ENCODE data around the gene ATP2A2. TPM values are rescaled to one million over a fixed set of nuclear protein-coding genes. Genes with fewer than 3 reads are reported as not detected.
"Not testable (repeated sequence)": the region's sequence is repeated elsewhere in the genome, so short reads cannot be mapped to it uniquely, and the experiment has no call there.

Gene ATP2A2
- total RNA-seq, 1 donor from 2014 or later = 194 TPM

DNA sequence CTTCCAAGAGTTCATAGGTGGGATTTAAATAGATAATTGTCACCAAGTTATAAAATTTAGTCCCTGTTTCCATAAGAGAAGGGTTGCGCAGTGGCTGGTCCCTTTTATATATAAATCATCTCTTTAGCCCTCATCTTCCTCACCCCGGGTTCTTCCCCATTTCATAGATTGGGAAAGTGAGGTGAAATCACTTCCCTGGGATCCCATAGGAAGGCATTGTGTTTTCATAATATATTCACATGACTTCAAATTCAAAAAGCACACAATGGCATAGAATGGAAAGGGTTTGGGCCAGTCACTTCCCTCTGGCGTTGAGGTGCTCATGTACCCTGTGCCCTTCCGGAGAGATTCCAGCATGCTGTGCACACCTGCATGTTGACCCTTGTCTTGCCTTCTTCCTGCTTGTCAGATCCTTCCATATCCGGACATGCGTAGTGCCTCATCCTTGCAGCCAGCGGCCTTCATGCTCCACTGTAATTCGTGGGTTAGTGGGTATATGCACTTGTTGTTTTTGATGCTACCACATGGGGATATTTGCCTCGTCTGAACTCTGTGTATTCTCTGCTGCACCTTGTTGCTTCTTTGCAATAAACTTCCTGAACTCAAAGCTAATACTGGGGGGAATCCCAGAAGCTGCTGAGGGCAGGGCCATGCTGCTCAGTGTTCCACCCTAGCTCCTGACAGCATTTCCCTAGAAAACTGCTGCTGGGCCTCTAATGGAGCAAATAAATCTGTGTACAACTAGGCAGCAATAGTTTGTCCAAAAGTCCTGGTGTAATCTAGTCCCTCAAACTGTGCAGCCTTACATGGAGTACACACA lies 62.9 kb downstream of the ATP2A2 start:
- no peak for ATAC-seq

DNA sequence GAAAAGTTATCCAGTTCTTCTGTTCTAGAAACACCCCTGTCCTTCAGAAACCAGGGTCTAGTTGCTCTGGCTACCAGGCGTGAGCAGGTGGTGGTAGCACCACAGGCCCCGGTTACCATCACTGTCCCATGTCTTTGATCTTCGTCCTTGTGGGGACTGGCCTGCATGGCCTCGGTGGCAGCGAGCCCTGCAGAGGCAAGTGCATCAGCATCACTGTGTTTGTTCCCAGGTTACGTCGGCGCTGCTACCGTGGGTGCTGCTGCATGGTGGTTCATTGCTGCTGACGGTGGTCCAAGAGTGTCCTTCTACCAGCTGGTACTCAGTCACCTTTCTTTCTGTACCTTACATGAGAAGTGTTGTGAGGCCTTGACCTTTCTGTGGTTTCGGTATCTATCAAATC lies 63.6 kb downstream of the ATP2A2 start:
- ATAC-seq = no peak

- ATAC-seq = peak; percentile 93
These were observed 64.2 kb downstream of the ATP2A2 start for GRCh38 chr12:110345176-110345661.

DNA sequence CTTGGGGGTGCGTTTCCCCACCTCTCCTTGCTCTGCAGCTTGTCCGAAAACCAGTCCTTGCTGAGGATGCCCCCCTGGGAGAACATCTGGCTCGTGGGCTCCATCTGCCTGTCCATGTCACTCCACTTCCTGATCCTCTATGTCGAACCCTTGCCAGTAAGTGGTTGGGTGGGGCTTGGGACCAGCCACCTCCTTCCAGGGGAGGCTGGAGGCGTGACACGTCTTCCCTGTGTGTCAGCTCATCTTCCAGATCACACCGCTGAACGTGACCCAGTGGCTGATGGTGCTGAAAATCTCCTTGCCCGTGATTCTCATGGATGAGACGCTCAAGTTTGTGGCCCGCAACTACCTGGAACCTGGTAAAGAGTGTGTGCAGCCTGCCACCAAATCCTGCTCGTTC lies 64.9 kb downstream of the ATP2A2 start:
- peak; percentile 60 for ATAC-seq

- no peak for ATAC-seq
These were observed 66.7 kb downstream of the ATP2A2 start for GRCh38 chr12:110347767-110348166.

DNA sequence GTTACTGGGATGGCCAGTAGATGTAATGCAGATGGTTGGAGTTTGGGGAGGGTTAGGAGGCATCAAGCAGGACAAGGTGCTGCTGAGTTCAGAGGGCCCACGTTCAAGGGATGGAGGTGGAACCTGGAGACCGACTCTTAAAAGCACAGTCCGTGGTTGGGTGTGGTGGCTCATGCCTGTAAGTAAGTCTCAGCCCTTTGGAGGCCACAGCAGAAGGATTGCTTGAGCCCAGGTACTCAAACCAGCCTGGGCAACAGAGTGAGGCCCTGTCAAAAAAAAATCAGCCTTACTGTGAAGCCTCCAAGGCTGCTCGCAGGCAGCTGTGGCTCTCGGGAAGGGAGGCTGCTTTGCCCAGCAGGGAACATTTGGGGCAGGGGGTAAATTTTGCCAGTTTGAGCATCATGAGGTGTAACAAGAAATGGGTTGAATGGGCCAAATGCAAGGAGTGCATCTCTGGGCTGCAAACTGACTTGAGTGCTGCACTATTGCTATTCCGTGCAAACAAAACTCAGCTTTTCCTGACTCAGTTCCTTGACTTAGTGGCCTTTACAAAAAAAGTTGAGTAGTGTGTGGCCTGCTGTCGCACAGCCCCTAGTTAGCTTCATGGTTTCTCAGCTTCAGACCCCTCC lies 67.5 kb downstream of the ATP2A2 start:
- no peak for ATAC-seq

GRCh38 chr12:110349096-110349495 lies 68.0 kb downstream of the ATP2A2 start:
- no peak for ATAC-seq

DNA sequence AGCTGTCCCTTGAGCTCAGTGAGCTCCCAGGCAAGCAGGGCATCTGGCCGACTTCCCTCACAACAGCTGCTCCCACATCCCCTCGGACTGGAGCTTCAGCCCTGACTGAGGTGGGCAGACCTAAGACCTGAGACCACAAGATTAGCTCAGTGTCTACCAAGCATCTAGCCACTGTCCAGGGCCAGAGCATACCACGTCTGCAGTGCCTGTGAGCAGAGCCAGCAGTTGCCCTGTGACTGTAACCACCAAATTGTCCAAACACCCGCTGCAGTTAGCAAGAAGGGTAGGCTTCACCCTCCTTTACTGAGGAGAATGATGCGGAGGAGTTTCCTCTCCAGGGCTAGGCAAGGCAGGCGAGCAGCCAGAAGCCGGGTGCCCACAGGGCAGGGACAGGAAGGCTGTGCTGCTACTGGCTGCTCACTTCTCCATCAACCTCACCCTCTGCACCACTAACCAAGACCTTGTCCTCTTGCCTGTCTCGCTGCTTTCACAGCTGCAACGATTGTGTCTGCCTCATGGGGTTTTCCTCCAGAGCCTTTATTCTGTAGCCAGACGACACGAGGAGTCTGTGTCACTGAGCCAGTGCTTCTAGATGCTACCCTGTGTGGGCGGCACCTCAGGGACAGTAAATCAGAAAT lies 68.6 kb downstream of the ATP2A2 start:
- peak; percentile 16 for ATAC-seq

GRCh38 chr12:110351119-110351518 lies 70.1 kb downstream of the ATP2A2 start:
- ATAC-seq = no peak

GRCh38 chr12:110352401-110352800 lies 71.4 kb downstream of the ATP2A2 start:
- ATAC-seq = no peak

GRCh38 chr12:110353211-110353965 lies 72.3 kb downstream of the ATP2A2 start:
- no peak for ATAC-seq

DNA sequence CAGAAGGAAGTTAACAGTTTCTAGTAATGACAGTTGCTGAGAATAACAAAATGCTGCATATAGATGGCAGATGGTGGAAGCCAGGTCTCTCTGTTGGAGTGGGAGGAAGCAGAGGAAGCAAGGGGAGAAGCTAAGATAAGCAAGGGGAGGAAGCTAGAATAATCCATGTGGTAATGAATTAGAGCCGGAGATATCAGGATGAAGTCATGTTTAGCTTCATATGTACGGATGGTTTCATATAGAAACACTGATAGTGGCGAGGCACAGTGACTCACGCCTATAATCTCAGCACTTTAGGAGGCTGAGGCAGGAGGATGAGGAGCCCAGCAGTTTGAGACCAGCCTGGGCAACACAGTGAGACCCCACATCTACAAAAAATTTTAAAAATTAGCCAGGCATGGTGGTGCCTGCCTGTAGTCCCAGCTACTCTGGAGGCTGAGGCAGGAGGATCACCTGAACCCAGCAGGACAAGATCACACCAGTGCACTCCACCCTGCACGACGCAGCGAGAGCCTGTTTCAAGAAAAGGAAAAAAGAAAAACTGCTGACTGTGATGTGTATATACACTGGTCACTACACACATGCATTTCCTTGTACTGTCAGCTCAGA lies 73.2 kb downstream of the ATP2A2 start:
- ATAC-seq = peak; percentile 46

DNA sequence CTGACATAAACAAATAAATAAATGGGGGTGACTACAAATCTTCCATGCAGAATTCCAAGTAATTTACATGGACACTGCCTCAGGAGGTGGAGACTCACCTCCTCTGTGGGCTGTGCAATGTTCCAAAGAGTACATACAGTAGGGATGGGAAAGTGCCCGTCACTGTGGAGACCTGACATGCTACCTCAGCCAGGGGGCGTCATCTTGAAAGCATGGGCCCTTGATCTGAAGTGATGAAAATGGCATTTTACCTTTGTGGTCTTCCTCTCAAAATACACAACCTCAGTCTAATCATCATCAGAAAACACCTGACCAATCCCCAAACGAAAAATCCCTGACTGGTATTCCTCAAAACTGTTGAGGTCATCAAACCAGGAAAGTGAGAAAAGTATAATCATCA lies 74.0 kb downstream of the ATP2A2 start:
- ATAC-seq = peak; percentile 40

- not testable (repeated sequence) for ATAC-seq
These were observed 77.5 kb downstream of the ATP2A2 start for GRCh38 chr12:110358384-110359097.

- ATAC-seq = no peak
These were observed 80.2 kb downstream of the ATP2A2 start for GRCh38 chr12:110361216-110361615.

DNA sequence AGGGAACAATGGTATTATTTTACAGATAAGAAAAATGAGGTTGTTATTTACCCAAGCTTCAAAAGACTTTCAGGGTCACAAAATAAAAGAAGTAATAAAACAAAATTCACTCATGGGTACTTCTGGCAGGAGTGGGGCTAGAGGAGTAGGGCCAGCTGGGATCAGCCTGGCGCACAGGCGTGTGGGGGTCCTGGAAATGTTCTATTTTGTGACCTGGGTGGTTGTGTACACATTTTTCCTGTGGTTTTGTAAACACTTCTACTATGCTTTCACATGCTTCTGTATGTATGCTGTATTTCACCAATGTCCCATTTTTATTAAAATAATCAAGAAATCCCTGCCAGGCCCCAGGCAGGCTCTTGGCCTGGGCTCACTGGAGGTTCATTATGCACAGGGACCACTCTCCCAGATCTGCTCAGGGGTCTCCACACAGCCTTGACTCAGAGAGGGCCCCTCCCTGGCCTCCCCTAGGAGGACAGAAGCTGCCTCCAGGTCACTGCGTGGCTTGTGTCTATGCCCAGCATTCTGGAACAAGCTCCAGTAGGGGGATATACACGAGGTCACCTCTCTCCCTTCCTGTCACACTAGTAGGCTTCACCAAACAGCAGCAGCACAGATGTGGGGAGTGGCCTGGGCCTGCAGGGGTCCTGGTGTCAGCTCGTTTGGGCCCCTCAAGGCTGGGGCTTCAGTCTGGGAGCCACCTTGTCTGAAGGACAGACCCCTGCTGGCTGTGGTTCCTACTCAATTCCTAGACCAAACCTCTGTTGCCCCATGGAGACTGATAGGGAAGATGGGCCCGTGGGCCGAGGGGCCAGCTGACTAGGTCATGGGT lies 84.7 kb downstream of the ATP2A2 start:
- ATAC-seq = no peak

- no peak for ATAC-seq
These were observed 85.5 kb downstream of the ATP2A2 start for GRCh38 chr12:110366321-110367142.

- ATAC-seq = no peak
These were observed 86.3 kb downstream of the ATP2A2 start for GRCh38 chr12:110367181-110367864.

GRCh38 chr12:110369992-110370391 lies 88.9 kb downstream of the ATP2A2 start:
- ATAC-seq = peak; percentile 38

Measured in esophagus mucosa (tissue), 1 donor.